GM12892 (cell line): ENCODE data around the gene IL26.

Experiments used
- POLR2A ChIP-seq: IDR thresholded peaks from 2 replicates; pipeline ENCODE4 v1.6.1; 2011; ENCODE audit warnings: low read depth, low read length, control low read depth
- POLR2AphosphoS5 ChIP-seq: IDR thresholded peaks from 2 replicates; pipeline ENCODE4 v1.6.1; 2011; ENCODE audit warnings: low read depth, low read length, control low read depth
- TAF1 ChIP-seq: IDR thresholded peaks from 2 replicates; pipeline ENCODE4 v1.6.1; 2011; ENCODE audit warnings: low read depth, mild to moderate bottlenecking, control low read depth, low read length, borderline replicate concordance

DNA sequence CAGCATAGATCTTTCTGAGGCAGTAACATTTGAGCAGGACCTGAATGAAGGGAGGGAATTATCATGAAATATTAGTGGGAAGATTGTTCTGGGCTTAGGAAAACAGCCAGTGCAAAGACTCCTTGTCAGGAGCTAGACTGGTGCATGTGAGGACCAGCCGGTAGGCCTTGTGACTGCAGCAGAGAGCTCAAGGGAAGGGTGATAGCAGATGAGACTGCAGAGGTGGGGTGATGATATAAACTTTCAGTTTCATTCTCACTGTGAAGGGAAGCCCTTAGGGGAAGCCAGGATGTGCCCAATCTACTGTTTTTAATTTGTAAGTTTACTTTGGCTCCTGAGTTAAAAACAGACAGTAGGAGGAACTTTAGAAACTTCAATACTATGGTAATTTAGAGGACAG lies 15.4 kb upstream of the IL26 start:
- TF ChIP-seq POLR2A (no peak), POLR2AphosphoS5 (no peak), TAF1 (no peak)
